ENCODE measurements around the gene OR8K1.

DNA sequence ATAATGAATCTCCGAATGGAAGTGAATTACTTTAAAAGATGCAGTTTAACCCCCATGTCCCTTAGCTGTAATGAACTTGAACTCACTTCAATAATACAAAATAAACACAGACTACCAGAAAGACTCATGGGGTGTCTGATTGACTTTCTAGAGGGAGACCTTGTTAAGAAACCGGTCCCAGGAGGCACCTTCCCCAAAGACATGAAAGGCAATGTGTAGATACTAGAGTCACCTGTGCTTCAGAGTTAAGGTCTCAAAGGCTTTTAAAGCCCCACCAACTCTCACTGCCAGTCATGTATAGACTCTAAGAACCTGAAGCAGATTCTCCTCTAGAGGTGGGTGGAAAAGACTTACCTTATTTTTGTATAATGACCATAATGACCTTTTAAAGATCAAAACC, 8.2 kb downstream of the OR8K1 start, which contains the start of gene OR8J1:
- TF ChIP-seq, protein P1, sequence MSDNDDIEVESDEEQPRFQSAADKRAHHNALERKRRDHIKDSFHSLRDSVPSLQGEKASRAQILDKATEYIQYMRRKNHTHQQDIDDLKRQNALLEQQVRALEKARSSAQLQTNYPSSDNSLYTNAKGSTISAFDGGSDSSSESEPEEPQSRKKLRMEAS (IDR thresholded peaks at IDR 0.05), result no peak
- TF ChIP-seq, protein P2, sequence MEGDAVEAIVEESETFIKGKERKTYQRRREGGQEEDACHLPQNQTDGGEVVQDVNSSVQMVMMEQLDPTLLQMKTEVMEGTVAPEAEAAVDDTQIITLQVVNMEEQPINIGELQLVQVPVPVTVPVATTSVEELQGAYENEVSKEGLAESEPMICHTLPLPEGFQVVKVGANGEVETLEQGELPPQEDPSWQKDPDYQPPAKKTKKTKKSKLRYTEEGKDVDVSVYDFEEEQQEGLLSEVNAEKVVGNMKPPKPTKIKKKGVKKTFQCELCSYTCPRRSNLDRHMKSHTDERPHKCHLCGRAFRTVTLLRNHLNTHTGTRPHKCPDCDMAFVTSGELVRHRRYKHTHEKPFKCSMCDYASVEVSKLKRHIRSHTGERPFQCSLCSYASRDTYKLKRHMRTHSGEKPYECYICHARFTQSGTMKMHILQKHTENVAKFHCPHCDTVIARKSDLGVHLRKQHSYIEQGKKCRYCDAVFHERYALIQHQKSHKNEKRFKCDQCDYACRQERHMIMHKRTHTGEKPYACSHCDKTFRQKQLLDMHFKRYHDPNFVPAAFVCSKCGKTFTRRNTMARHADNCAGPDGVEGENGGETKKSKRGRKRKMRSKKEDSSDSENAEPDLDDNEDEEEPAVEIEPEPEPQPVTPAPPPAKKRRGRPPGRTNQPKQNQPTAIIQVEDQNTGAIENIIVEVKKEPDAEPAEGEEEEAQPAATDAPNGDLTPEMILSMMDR (IDR thresholded peaks at IDR 0.05; ENCODE audit: low read depth, low read length, missing input control), result no peak
- TF ChIP-seq, protein P3, sequence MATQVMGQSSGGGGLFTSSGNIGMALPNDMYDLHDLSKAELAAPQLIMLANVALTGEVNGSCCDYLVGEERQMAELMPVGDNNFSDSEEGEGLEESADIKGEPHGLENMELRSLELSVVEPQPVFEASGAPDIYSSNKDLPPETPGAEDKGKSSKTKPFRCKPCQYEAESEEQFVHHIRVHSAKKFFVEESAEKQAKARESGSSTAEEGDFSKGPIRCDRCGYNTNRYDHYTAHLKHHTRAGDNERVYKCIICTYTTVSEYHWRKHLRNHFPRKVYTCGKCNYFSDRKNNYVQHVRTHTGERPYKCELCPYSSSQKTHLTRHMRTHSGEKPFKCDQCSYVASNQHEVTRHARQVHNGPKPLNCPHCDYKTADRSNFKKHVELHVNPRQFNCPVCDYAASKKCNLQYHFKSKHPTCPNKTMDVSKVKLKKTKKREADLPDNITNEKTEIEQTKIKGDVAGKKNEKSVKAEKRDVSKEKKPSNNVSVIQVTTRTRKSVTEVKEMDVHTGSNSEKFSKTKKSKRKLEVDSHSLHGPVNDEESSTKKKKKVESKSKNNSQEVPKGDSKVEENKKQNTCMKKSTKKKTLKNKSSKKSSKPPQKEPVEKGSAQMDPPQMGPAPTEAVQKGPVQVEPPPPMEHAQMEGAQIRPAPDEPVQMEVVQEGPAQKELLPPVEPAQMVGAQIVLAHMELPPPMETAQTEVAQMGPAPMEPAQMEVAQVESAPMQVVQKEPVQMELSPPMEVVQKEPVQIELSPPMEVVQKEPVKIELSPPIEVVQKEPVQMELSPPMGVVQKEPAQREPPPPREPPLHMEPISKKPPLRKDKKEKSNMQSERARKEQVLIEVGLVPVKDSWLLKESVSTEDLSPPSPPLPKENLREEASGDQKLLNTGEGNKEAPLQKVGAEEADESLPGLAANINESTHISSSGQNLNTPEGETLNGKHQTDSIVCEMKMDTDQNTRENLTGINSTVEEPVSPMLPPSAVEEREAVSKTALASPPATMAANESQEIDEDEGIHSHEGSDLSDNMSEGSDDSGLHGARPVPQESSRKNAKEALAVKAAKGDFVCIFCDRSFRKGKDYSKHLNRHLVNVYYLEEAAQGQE (IDR thresholded peaks at IDR 0.05), result no peak
- TF ChIP-seq, protein P4, sequence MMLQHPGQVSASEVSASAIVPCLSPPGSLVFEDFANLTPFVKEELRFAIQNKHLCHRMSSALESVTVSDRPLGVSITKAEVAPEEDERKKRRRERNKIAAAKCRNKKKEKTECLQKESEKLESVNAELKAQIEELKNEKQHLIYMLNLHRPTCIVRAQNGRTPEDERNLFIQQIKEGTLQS (IDR thresholded peaks at IDR 0.05), result no peak
- TF ChIP-seq, protein P5, sequence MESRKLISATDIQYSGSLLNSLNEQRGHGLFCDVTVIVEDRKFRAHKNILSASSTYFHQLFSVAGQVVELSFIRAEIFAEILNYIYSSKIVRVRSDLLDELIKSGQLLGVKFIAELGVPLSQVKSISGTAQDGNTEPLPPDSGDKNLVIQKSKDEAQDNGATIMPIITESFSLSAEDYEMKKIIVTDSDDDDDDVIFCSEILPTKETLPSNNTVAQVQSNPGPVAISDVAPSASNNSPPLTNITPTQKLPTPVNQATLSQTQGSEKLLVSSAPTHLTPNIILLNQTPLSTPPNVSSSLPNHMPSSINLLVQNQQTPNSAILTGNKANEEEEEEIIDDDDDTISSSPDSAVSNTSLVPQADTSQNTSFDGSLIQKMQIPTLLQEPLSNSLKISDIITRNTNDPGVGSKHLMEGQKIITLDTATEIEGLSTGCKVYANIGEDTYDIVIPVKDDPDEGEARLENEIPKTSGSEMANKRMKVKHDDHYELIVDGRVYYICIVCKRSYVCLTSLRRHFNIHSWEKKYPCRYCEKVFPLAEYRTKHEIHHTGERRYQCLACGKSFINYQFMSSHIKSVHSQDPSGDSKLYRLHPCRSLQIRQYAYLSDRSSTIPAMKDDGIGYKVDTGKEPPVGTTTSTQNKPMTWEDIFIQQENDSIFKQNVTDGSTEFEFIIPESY (IDR thresholded peaks at IDR 0.05), result no peak
- TF ChIP-seq EGR1 (IDR thresholded peaks at IDR 0.05; ENCODE audit: low read depth in 2 of 2), result no peak
- no peak for TF ChIP-seq RXRA (IDR thresholded peaks at IDR 0.05)

All from liver (tissue), 3 donors.